Stomach (tissue), 9 donors: Measurements from ENCODE around the gene NLGN1. TPM values are rescaled to one million over a fixed set of nuclear protein-coding genes. Genes with fewer than 3 reads are reported as not detected.

Experiments
- DNase-seq, 2 donors: peaks; one replicate each; pipeline versions ENCODE4 v3.0.0 to v3.0.0-alpha.2; 2013 to 2019
- H3K27ac ChIP-seq, 5 donors: fragments of 200-600 bp in 4 of 5; sonication (generic) in 4 of 5; one replicate each; pipeline ENCODE4 v1.5.1; 2013 to 2019; ENCODE audit warnings: mild to moderate bottlenecking in 1 of 5, moderate library complexity in 1 of 5
- H3K27me3 ChIP-seq, 3 donors: fragments of 200-600 bp; sonication (generic); one replicate each; pipeline ENCODE4 v1.5.1; 2017 to 2019; ENCODE audit warnings: mixed run types in 1 of 3
- H3K36me3 ChIP-seq, 4 donors: fragments of 200-600 bp; sonication (generic); 1 replicate in 3 of 4; 2 replicates in 1 of 4; pipeline ENCODE4 v1.5.1; 2016 to 2019
- H3K4me1 ChIP-seq, 4 donors: fragments of 200-600 bp; sonication (generic); one replicate each; pipeline ENCODE4 v1.5.1; 2016 to 2019
- H3K4me3 ChIP-seq, 4 donors: fragments of 200-600 bp; sonication (generic) in 3 of 4; one replicate each; pipeline ENCODE4 v1.5.1; 2016 to 2019; ENCODE audit warnings: mild to moderate bottlenecking in 1 of 4
- H3K9me3 ChIP-seq, 4 donors: fragments of 200-600 bp; sonication (generic); one replicate each; pipeline ENCODE4 v1.5.1; 2016 to 2019
- EP300 ChIP-seq: sonication (generic); formaldehyde crosslinking; IDR thresholded peaks from one replicate; pipeline ENCODE4 v1.6.1; 2017; ENCODE audit warnings: antibody characterized with exemption
- POLR2A ChIP-seq, 4 donors: fragments of 450-650 bp; IDR thresholded peaks; one replicate each; pipeline ENCODE4 v1.6.1; 2016; ENCODE audit warnings: antibody characterized with exemption in 4 of 4, control low read depth in 2 of 4, mild to moderate bottlenecking in 1 of 4, moderate library complexity in 1 of 4
- POLR2AphosphoS5 ChIP-seq, 3 donors: sonication (generic); formaldehyde crosslinking; IDR thresholded peaks; one replicate each; pipeline ENCODE4 v1.6.1; 2016; ENCODE audit warnings: antibody characterized with exemption in 3 of 3
- WGBS, 5 donors: extraction: QIAGEN DNeasy Blood & Tissue Kit in 3 of 5; methylation state at CpG; one replicate each; pipeline versions ENCODE4 v1.1.5 to v1.1.7; 2013 to 2018; 5-methylcytosine and 5-hydroxymethylcytosine counted together
- intact Hi-C: fragments of 100-400 bp; cut with DNase I; formaldehyde crosslinking; loops from one replicate; pipeline ENCODE4 v1.15.1; 2023; ENCODE audit warnings: low total_unique reads
- polyA plus RNA-seq, 3 donors: library from polyadenylated mRNA; stranded (reverse); fragments of 200-250 nt; gene quantifications; one replicate each; pipeline ENCODE4 v1.2.3, GENCODE V29; 2013
- total RNA-seq, 5 donors: library from RNA; depleted of rRNA; stranded (reverse); fragments of >200 nt; gene quantifications; one replicate each; pipeline versions ENCODE4 v1.1.0 to v1.2.3, GENCODE V29; 2014 to 2016
- TF ChIP-seq, protein P1 (sequence below), 7 experiments: fragments of 450-650 bp in 4 of 7; fragments of 200-600 bp in 3 of 7; sonication (generic) in 3 of 7; IDR thresholded peaks; one replicate each; pipeline ENCODE4 v1.5.1; 2016 to 2019; ENCODE audit warnings: antibody characterized with exemption in 7 of 7, control low read depth in 2 of 7, mild to moderate bottlenecking in 1 of 7
- donor health status: healthy with polysubstance abuse.
- donor health status: Bipolar disorder and iron deficiency.
- donor health status: healthy.

NLGN1 gene
- total and polyA plus RNA-seq, 8 donors: 0.15 to 45.2 (median 4.8) TPM; not detected in 1

DNA sequence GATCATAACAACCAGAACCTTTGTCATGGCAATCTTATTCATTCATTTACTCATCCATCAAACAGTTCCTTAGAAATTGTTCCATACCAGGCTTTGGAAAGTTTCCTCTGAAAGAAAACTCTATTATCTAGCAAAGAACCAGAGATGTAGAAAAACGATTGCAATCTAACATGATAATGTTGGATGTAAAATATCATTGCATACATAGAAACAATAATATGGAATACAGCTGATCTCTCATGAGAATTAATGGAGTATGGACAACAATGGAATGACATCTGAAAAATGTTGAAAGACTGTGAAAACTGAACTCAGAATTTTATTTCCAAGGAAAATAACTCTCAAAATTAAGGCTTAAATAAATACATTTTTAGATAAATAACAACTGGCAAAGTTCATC is 665.4 kb downstream of the NLGN1 start:
- no peak for DNase-seq
- peaks cover 0 to 21% (median 4%) of the 10 kb centered on the region in 4 donors for H3K9me3 ChIP-seq
- no peak overlapping the region for H3K4me3 ChIP-seq
- no peaks in the 10 kb centered on the region for H3K4me1 ChIP-seq
- no peaks in the 10 kb centered on the region for H3K36me3 ChIP-seq
- H3K27ac ChIP-seq: no peak overlapping the region
- TF ChIP-seq, protein P1, sequence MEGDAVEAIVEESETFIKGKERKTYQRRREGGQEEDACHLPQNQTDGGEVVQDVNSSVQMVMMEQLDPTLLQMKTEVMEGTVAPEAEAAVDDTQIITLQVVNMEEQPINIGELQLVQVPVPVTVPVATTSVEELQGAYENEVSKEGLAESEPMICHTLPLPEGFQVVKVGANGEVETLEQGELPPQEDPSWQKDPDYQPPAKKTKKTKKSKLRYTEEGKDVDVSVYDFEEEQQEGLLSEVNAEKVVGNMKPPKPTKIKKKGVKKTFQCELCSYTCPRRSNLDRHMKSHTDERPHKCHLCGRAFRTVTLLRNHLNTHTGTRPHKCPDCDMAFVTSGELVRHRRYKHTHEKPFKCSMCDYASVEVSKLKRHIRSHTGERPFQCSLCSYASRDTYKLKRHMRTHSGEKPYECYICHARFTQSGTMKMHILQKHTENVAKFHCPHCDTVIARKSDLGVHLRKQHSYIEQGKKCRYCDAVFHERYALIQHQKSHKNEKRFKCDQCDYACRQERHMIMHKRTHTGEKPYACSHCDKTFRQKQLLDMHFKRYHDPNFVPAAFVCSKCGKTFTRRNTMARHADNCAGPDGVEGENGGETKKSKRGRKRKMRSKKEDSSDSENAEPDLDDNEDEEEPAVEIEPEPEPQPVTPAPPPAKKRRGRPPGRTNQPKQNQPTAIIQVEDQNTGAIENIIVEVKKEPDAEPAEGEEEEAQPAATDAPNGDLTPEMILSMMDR (IDR thresholded peaks at IDR 0.05): no peak
- no peak for TF ChIP-seq POLR2A (IDR thresholded peaks at IDR 0.05)
- TF ChIP-seq POLR2AphosphoS5 (IDR thresholded peaks at IDR 0.05): no peak
- TF ChIP-seq EP300: no peak
- WGBS, 5 donors: 62 to 84% (median 82%) methylated on average over 1 of the region's 1 CpG
- intact Hi-C loops: no loop called here
- no peaks in the 10 kb centered on the region for H3K27me3 ChIP-seq

DNA sequence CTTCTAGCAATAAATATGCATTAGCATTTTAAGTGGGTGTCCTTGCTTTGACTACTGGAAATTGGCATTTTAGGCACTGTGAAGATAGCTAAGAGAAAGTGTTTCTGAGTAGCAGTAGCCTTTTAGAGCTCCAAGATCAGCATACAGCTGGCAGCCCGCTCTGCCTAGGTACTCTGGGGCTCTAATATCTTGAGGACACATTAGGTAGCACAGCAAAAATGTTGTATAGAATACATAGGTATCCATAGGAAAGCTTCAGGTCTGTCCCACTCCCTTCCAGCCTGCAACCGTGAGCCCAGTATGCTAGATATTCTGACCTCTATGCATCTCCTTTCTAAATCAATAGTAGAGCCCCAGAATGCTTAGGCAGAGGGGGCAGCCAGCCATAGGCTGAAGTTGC is 670.5 kb downstream of the NLGN1 start:
- H3K9me3 ChIP-seq: peaks cover 0 to 5% (median 2%) of the 10 kb centered on the region in 4 donors
- H3K4me3 ChIP-seq: no peak overlapping the region
- WGBS, 5 donors: 73 to 88% (median 83%) methylated on average over 2 of the region's 2 CpGs
- intact Hi-C loops: no loop called here
- no peaks in the 10 kb centered on the region for H3K4me1 ChIP-seq
- TF ChIP-seq POLR2A (IDR thresholded peaks at IDR 0.05): no peak
- TF ChIP-seq POLR2AphosphoS5 (IDR thresholded peaks at IDR 0.05): no peak
- TF ChIP-seq, protein P1 (IDR thresholded peaks at IDR 0.05): no peak
- TF ChIP-seq EP300: no peak
- H3K27me3 ChIP-seq: no peaks in the 10 kb centered on the region
- no peaks in the 10 kb centered on the region for H3K36me3 ChIP-seq
- no peak overlapping the region for H3K27ac ChIP-seq
- no peak for DNase-seq

DNA sequence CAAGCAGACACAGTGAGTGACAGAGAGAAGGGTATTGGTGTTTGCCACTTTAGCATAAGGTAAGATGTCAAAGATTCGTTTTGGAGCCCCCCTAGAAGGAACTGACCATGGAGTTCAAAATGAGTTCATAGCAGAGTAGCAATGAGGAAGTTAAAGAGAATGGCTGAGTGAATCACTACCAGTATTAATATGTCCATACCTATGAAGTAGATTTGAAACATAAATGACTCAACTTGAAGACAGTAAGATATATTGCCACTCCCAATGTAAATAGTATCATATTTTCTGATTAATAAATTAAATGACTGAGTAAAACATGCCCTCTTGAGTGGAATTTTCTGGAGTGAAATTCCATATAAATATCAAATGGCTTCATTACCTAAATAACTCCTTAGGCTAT is 675.1 kb downstream of the NLGN1 start:
- 33 to 45% (median 37%) methylated on average over 1 of the region's 1 CpG for WGBS, 5 donors
- no peak overlapping the region for H3K27ac ChIP-seq
- H3K4me1 ChIP-seq: no peaks in the 10 kb centered on the region
- no peak for DNase-seq
- no peaks in the 10 kb centered on the region for H3K36me3 ChIP-seq
- H3K4me3 ChIP-seq: no peak overlapping the region
- H3K27me3 ChIP-seq: no peaks in the 10 kb centered on the region
- TF ChIP-seq EP300: no peak
- TF ChIP-seq, protein P1 (IDR thresholded peaks at IDR 0.05): no peak
- no peak for TF ChIP-seq POLR2AphosphoS5 (IDR thresholded peaks at IDR 0.05)
- TF ChIP-seq POLR2A (IDR thresholded peaks at IDR 0.05): no peak
- intact Hi-C loops: no loop called here
- no peaks in the 10 kb centered on the region for H3K9me3 ChIP-seq

DNA sequence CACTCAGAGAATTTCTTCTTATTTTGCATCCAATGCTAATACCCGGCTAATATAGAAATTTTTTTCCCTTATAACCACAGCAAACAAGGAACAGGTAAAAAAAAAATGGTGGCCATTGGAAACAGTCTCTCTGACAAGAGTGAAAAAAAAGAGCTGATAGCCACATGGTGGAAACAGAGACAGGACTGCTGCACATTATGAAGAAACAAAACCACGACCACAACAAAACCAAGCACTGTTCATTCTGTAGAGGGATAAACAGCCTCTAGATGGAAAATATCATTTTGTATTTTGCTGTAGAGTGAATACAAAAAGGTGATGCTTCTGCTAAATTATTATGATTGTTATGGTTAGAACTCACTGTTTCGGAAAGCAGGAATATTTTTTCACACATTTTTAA is 686.2 kb downstream of the NLGN1 start:
- Histone ChIP-seq H3K9me3 (no peaks in the 10 kb centered on the region), H3K4me1 (no peaks in the 10 kb centered on the region), H3K27ac (no peak overlapping the region), H3K4me3 (no peak overlapping the region), H3K27me3 (no peaks in the 10 kb centered on the region), H3K36me3 (no peaks in the 10 kb centered on the region)
- intact Hi-C loops: no loop called here
- DNase-seq: no peak
- 88 to 93% (median 90%) methylated on average over 3 of the region's 3 CpGs for whole genome bisulfite sequencing, 5 donors
- no peak for TF ChIP-seq POLR2A (IDR thresholded peaks at IDR 0.05)
- TF ChIP-seq EP300: no peak
- TF ChIP-seq, protein P1 (IDR thresholded peaks at IDR 0.05): no peak
- no peak for TF ChIP-seq POLR2AphosphoS5 (IDR thresholded peaks at IDR 0.05)
